Neural progenitor cell (in vitro differentiated cells): ENCODE results near the gene KIAA0825. TPM values are rescaled to one million over a fixed set of nuclear protein-coding genes. Genes with fewer than 3 reads are reported as not detected.

Experiments used
- DNase-seq: peaks from one replicate; pipeline ENCODE4 v3.0.0-alpha.2; 2016; ENCODE audit warnings: low spot score
- H2AFZ ChIP-seq: fragments of 200-600 bp; sonication (generic); replicated peaks from 2 replicates; pipeline ENCODE4 v1.6.1; 2016; ENCODE audit warnings: antibody characterized with exemption
- H3F3A ChIP-seq: fragments of 200-600 bp; sonication (generic); 2 replicates; pipeline ENCODE4 v1.6.1; 2016; ENCODE audit warnings: antibody characterized with exemption, low read depth
- H3K27ac ChIP-seq: fragments of 200-600 bp; sonication (generic); 2 replicates; pipeline ENCODE4 v1.5.1; 2016; ENCODE audit warnings: mild to moderate bottlenecking
- H3K27me3 ChIP-seq: fragments of 200-600 bp; sonication (generic); 2 replicates; pipeline ENCODE4 v1.6.1; 2016; ENCODE audit warnings: mild to moderate bottlenecking, moderate library complexity
- H3K36me3 ChIP-seq: fragments of 200-600 bp; sonication (generic); 2 replicates; pipeline ENCODE4 v1.5.1; 2016
- H3K4me1 ChIP-seq: fragments of 200-600 bp; sonication (generic); 2 replicates; pipeline ENCODE4 v1.6.1; 2016; ENCODE audit warnings: mixed run types
- H3K4me2 ChIP-seq: fragments of 200-600 bp; sonication (generic); 2 replicates; pipeline ENCODE4 v1.6.1; 2016
- H3K4me3 ChIP-seq: fragments of 200-600 bp; sonication (generic); 2 replicates; pipeline ENCODE4 v1.5.1; 2016
- H3K79me2 ChIP-seq: fragments of 200-600 bp; sonication (generic); 2 replicates; pipeline ENCODE4 v1.6.1; 2016; ENCODE audit warnings: low read depth
- H3K9ac ChIP-seq: fragments of 200-600 bp; sonication (generic); 2 replicates; pipeline ENCODE4 v1.6.1; 2016
- H3K9me3 ChIP-seq: fragments of 200-600 bp; sonication (generic); 2 replicates; pipeline ENCODE4 v1.5.1; 2016; ENCODE audit warnings: low read depth
- H4K20me1 ChIP-seq: fragments of 200-600 bp; sonication (generic); 2 replicates; pipeline ENCODE4 v1.6.1; 2016; ENCODE audit warnings: low read depth
- H3K27ac Mint-ChIP-seq: 3 replicates; pipeline ENCODE4 v1.8.0; 2021; ENCODE audit warnings: mixed read lengths
- H3K27me3 Mint-ChIP-seq: 2 replicates; pipeline ENCODE4 v1.8.0; 2022; ENCODE audit warnings: low read depth, mild to moderate bottlenecking, inconsistent platforms, moderate library complexity, mixed read lengths; ENCODE audit not compliant: insufficient read depth
- H3K36me3 Mint-ChIP-seq: 3 replicates; pipeline ENCODE4 v1.8.0; 2021; ENCODE audit warnings: mixed read lengths
- H3K4me1 Mint-ChIP-seq: 3 replicates; pipeline ENCODE4 v1.8.0; 2021; ENCODE audit warnings: mixed read lengths
- H3K4me3 Mint-ChIP-seq: 3 replicates; pipeline ENCODE4 v1.8.0; 2021; ENCODE audit warnings: mild to moderate bottlenecking, moderate library complexity, mixed read lengths
- H3K9me3 Mint-ChIP-seq: 3 replicates; pipeline ENCODE4 v1.8.0; 2020; ENCODE audit warnings: mixed read lengths
- CTCF ChIP-seq: fragments of 200-600 bp; sonication (generic); IDR thresholded peaks from 2 replicates; pipeline ENCODE4 v1.5.1; 2017; ENCODE audit warnings: antibody characterized with exemption, mild to moderate bottlenecking
- EZH2 ChIP-seq: fragments of 200-600 bp; sonication (generic); IDR thresholded peaks from 2 replicates; pipeline ENCODE4 v1.6.1; 2017; ENCODE audit warnings: antibody characterized with exemption, mild to moderate bottlenecking, moderate library complexity
- EZH2phosphoT487 ChIP-seq: fragments of 200-600 bp; sonication (generic); IDR thresholded peaks from 2 replicates; pipeline ENCODE4 v1.6.1; 2017; ENCODE audit warnings: antibody characterized with exemption
- total RNA-seq: library from RNA; depleted of rRNA; stranded (reverse); fragments of >200 nt; gene quantifications from 2 replicates; pipeline ENCODE4 v1.2.3, GENCODE V29; 2015; ENCODE audit warnings: low replicate concordance

The KIAA0825 gene
- total RNA-seq, 1 donor from 2014 or later: 3.7 TPM

DNA sequence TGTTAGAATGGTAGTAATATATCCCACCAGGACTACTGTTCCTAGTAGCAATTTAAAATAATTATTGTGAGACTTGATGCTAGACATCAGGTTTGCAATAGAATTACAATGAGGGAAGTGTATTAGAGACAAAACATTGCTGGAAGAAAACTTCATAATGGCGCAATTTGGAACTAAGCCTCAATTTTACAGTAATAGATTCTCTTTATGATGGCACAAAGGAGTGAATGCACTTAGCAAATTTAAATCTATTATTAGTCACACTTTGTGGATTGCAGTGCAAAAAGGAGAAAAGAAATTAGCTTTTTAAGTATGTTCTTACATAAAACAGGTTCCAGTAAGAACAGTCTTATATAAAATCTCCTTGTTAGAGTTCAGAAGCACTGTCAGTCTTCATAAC is 358.3 kb downstream of the KIAA0825 start:
- H3K4me3 ChIP-seq: no peak overlapping the region
- H3K27me3 Mint-ChIP-seq: no peaks in the 10 kb centered on the region
- H3K36me3 ChIP-seq: no peaks in the 10 kb centered on the region
- no peaks in the 10 kb centered on the region for H4K20me1 ChIP-seq
- no peaks in the 10 kb centered on the region for H3K36me3 Mint-ChIP-seq
- H3F3A ChIP-seq: no peaks in the 10 kb centered on the region
- DNase-seq: no peak
- no peak overlapping the region for H3K4me2 ChIP-seq
- no peak overlapping the region for H3K27ac ChIP-seq
- H3K27me3 ChIP-seq: no peaks in the 10 kb centered on the region
- no peaks in the 10 kb centered on the region for H3K4me1 ChIP-seq
- TF ChIP-seq CTCF (no peak), EZH2 (no peak)
- no peak overlapping the region for H3K9ac ChIP-seq
- H3K9me3 ChIP-seq: no peaks in the 10 kb centered on the region
- no peaks in the 10 kb centered on the region for H3K4me1 Mint-ChIP-seq
- H3K4me3 Mint-ChIP-seq: no peak overlapping the region
- no peaks in the 10 kb centered on the region for H3K9me3 Mint-ChIP-seq
- no peak overlapping the region for H3K27ac Mint-ChIP-seq
- no peak overlapping the region for H2AFZ ChIP-seq
- no peaks in the 10 kb centered on the region for H3K79me2 ChIP-seq

DNA sequence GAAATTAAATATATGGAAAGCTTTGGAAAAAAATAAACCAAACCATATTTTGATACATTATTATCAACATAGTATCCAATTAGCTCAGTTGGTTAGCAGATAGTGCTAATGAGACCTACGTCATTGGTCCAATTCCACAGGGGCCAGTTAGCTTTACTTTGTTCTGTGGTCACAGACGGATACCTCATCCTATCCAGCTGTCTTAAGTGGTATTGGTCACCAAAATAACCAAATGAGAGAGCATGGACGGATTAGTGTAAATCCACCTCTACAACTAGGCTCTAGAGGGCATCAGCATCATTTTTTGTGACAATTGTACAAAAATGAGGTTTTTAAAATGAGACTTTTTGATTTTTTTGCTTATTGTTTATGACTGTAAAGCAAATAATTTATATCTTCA is 364.2 kb downstream of the KIAA0825 start:
- peaks cover 6% of the 10 kb centered on the region for H3K4me1 ChIP-seq
- Mint-ChIP-seq H3K27ac (no peak overlapping the region), H3K9me3 (no peaks in the 10 kb centered on the region), H3K4me3 (no peak overlapping the region), H3K4me1 (peaks cover 5% of the 10 kb centered on the region), H3K36me3 (no peaks in the 10 kb centered on the region), H3K27me3 (no peaks in the 10 kb centered on the region)
- H2AFZ ChIP-seq: no peak overlapping the region
- H3F3A ChIP-seq: no peaks in the 10 kb centered on the region
- H3K79me2 ChIP-seq: no peaks in the 10 kb centered on the region
- DNase-seq: no peak
- H3K27me3 ChIP-seq: no peaks in the 10 kb centered on the region
- no peak for TF ChIP-seq CTCF
- TF ChIP-seq EZH2phosphoT487: no peak
- TF ChIP-seq EZH2: no peak
- no peak overlapping the region for H3K9ac ChIP-seq
- H4K20me1 ChIP-seq: no peaks in the 10 kb centered on the region
- no peak overlapping the region for H3K4me2 ChIP-seq
- H3K27ac ChIP-seq: no peak overlapping the region
- no peak overlapping the region for H3K4me3 ChIP-seq
- H3K36me3 ChIP-seq: no peaks in the 10 kb centered on the region
- H3K9me3 ChIP-seq: no peaks in the 10 kb centered on the region

- no peaks in the 10 kb centered on the region for H3K36me3 ChIP-seq
- H3F3A ChIP-seq: no peaks in the 10 kb centered on the region
- H4K20me1 ChIP-seq: no peaks in the 10 kb centered on the region
- H3K79me2 ChIP-seq: no peaks in the 10 kb centered on the region
- no peak overlapping the region for H3K27ac Mint-ChIP-seq
- H3K9me3 ChIP-seq: no peaks in the 10 kb centered on the region
- no peaks in the 10 kb centered on the region for H3K36me3 Mint-ChIP-seq
- H3K27me3 Mint-ChIP-seq: no peaks in the 10 kb centered on the region
- TF ChIP-seq EZH2: no peak
- TF ChIP-seq CTCF: peak; percentile 11
- no peak overlapping the region for H3K4me3 Mint-ChIP-seq
- H3K4me3 ChIP-seq: no peak overlapping the region
- H3K27me3 ChIP-seq: no peaks in the 10 kb centered on the region
- H3K27ac ChIP-seq: no peak overlapping the region
- H3K4me1 Mint-ChIP-seq: peaks cover 9% of the 10 kb centered on the region
- H3K4me2 ChIP-seq: no peak overlapping the region
- H2AFZ ChIP-seq: no peak overlapping the region
- DNase-seq: no peak
- no peak overlapping the region for H3K9ac ChIP-seq
- H3K9me3 Mint-ChIP-seq: no peaks in the 10 kb centered on the region
- peaks cover 6% of the 10 kb centered on the region for H3K4me1 ChIP-seq
These were observed 367.4 kb downstream of the KIAA0825 start for GRCh38 chr5:94250985-94251384.

- Mint-ChIP-seq H3K36me3 (no peaks in the 10 kb centered on the region), H3K27me3 (no peaks in the 10 kb centered on the region), H3K9me3 (no peaks in the 10 kb centered on the region), H3K27ac (peak overlapping the region; percentile 22), H3K4me3 (no peak overlapping the region), H3K4me1 (peaks cover 9% of the 10 kb centered on the region)
- no peak overlapping the region for H3K27ac ChIP-seq
- H3K9me3 ChIP-seq: no peaks in the 10 kb centered on the region
- H2AFZ ChIP-seq: no peak overlapping the region
- H3K27me3 ChIP-seq: no peaks in the 10 kb centered on the region
- no peak for DNase-seq
- H3K36me3 ChIP-seq: no peaks in the 10 kb centered on the region
- H4K20me1 ChIP-seq: no peaks in the 10 kb centered on the region
- TF ChIP-seq EZH2phosphoT487 (no peak), CTCF (no peak), EZH2 (no peak)
- H3F3A ChIP-seq: no peaks in the 10 kb centered on the region
- no peak overlapping the region for H3K9ac ChIP-seq
- H3K79me2 ChIP-seq: no peaks in the 10 kb centered on the region
- H3K4me1 ChIP-seq: peaks cover 6% of the 10 kb centered on the region
- no peak overlapping the region for H3K4me2 ChIP-seq
- H3K4me3 ChIP-seq: no peak overlapping the region
These were observed 369.0 kb downstream of the KIAA0825 start for GRCh38 chr5:94249430-94249829.
